ENCODE results near the gene ARCN1. TPM values are rescaled to one million over a fixed set of nuclear protein-coding genes. Genes with fewer than 3 reads are reported as not detected.

Gene ARCN1
- total RNA-seq, 1 donor from 2014 or later = 240 TPM

- Mint-ChIP-seq H3K36me3 (ENCODE audit: low read depth) (peaks cover 40% of the 10 kb centered on the region), H3K4me3 (ENCODE audit: unreplicated experiment) (no peak overlapping the region)
Observed at GRCh38 chr11:118635642-118636041, 63.4 kb downstream of the ARCN1 start.

GRCh38 chr11:118636569-118637290 lies 64.5 kb downstream of the ARCN1 start:
- DNase-seq (ENCODE audit: low spot score) = no peak
- TF ChIP-seq CTCF (IDR thresholded peaks at IDR 0.05) = no peak
- Mint-ChIP-seq H3K27ac (ENCODE audit: unreplicated experiment) (peak overlapping the region; percentile 74), H3K4me3 (ENCODE audit: unreplicated experiment) (no peak overlapping the region), H3K27me3 (ENCODE audit: low read depth) (no peaks in the 10 kb centered on the region), H3K36me3 (ENCODE audit: low read depth) (peaks cover 38% of the 10 kb centered on the region), H3K9me3 (ENCODE audit: low read depth) (no peaks in the 10 kb centered on the region), H3K4me1 (ENCODE audit: low read depth) (peaks cover 17% of the 10 kb centered on the region)

More at GRCh38 chr11:118635642-118636041, 63.4 kb downstream of the ARCN1 start:
- no peaks in the 10 kb centered on the region for H3K27me3 Mint-ChIP-seq (ENCODE audit: low read depth)
- H3K4me1 Mint-ChIP-seq (ENCODE audit: low read depth) = peaks cover 15% of the 10 kb centered on the region
- peak overlapping the region; percentile 74 for H3K27ac Mint-ChIP-seq (ENCODE audit: unreplicated experiment)
- no peak for DNase-seq (ENCODE audit: low spot score)
- TF ChIP-seq CTCF (IDR thresholded peaks at IDR 0.05) = no peak
- H3K9me3 Mint-ChIP-seq (ENCODE audit: low read depth) = no peaks in the 10 kb centered on the region

- Mint-ChIP-seq H3K27ac (ENCODE audit: unreplicated experiment) (peak overlapping the region; percentile 33), H3K27me3 (ENCODE audit: low read depth) (no peaks in the 10 kb centered on the region), H3K4me3 (ENCODE audit: unreplicated experiment) (no peak overlapping the region), H3K36me3 (ENCODE audit: low read depth) (peaks cover 37% of the 10 kb centered on the region), H3K9me3 (ENCODE audit: low read depth) (no peaks in the 10 kb centered on the region), H3K4me1 (ENCODE audit: low read depth) (peaks cover 15% of the 10 kb centered on the region)
- TF ChIP-seq CTCF (IDR thresholded peaks at IDR 0.05) = no peak
- DNase-seq (ENCODE audit: low spot score) = no peak
Observed at GRCh38 chr11:118638726-118639125, 66.5 kb downstream of the ARCN1 start.

GRCh38 chr11:118639899-118640298 lies 67.7 kb downstream of the ARCN1 start:
- H3K27me3 Mint-ChIP-seq (ENCODE audit: low read depth) = no peaks in the 10 kb centered on the region
- TF ChIP-seq CTCF (IDR thresholded peaks at IDR 0.05) = no peak
- peaks cover 41% of the 10 kb centered on the region for H3K36me3 Mint-ChIP-seq (ENCODE audit: low read depth)
- peak overlapping the region; percentile 9 for H3K27ac Mint-ChIP-seq (ENCODE audit: unreplicated experiment)
- DNase-seq (ENCODE audit: low spot score) = no peak
- H3K4me3 Mint-ChIP-seq (ENCODE audit: unreplicated experiment) = no peak overlapping the region
- no peaks in the 10 kb centered on the region for H3K9me3 Mint-ChIP-seq (ENCODE audit: low read depth)
- H3K4me1 Mint-ChIP-seq (ENCODE audit: low read depth) = peaks cover 10% of the 10 kb centered on the region

GRCh38 chr11:118640332-118641154 lies 68.3 kb downstream of the ARCN1 start:
- DNase-seq (ENCODE audit: low spot score) = peak; percentile 55
- H3K9me3 Mint-ChIP-seq (ENCODE audit: low read depth) = no peaks in the 10 kb centered on the region
- no peak overlapping the region for H3K27ac Mint-ChIP-seq (ENCODE audit: unreplicated experiment)
- TF ChIP-seq CTCF (IDR thresholded peaks at IDR 0.05) = peak; percentile 39
- H3K27me3 Mint-ChIP-seq (ENCODE audit: low read depth) = no peaks in the 10 kb centered on the region
- no peak overlapping the region for H3K4me3 Mint-ChIP-seq (ENCODE audit: unreplicated experiment)
- peaks cover 41% of the 10 kb centered on the region for H3K36me3 Mint-ChIP-seq (ENCODE audit: low read depth)
- H3K4me1 Mint-ChIP-seq (ENCODE audit: low read depth) = peaks cover 9% of the 10 kb centered on the region
